PC-9 (cell line): ENCODE data around the gene UBTD2.

Experiments used
- CTCF ChIP-seq: fragments of 200-600 bp; sonication (generic); conservative IDR thresholded peaks from 2 replicates; pipeline ENCODE4 v1.6.1; 2017; ENCODE audit warnings: mixed run types, antibody characterized with exemption, mild to moderate bottlenecking, moderate library complexity
- EZH2 ChIP-seq: fragments of 200-600 bp; sonication (generic); IDR thresholded peaks from 2 replicates; pipeline ENCODE4 v1.8.0; 2017; ENCODE audit warnings: antibody characterized with exemption, low read depth

DNA sequence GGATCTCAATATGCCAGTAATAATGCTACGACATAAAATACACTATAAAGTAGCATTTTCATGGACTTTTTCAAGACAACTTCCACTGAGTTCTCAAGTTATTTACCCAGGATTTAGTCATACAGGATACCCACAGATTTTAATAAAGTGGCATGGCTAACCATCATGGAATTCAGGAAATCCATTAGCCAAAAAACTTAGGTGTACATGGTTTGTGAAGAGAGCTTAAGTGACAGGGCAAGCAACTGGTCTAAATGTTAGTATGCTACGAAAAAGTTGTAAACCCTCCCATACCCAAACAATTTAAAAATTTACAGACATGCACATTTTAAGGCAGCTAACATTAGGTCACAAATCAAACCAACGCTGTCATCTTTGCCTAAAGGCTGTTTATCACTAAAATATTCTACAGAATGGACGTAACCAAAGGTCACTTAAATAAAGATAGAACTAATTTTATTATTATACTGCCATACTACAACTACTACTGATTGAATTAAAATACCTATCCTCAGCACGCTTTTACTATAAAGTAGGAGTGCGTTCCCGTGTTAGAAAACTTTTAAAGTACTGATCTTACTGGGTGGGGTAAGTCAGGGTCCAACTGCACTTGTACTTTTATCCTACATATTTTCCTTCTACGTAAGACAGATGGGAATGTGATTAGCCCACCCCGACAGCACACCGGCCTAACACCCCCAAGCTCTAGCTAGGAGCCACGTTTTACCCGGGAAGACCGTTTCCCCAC is 1.1 kb downstream of the UBTD2 start:
- TF ChIP-seq CTCF (no peak; the same call in 1 of the 2 replicates), EZH2 (no peak)
